Body of pancreas (tissue), 4 donors: ENCODE measurements around the gene LRWD1.

Source experiments
- POLR2A ChIP-seq, 3 donors: fragments of 450-650 bp; IDR thresholded peaks; one replicate each; pipeline ENCODE4 v1.6.1; 2016; ENCODE audit warnings: antibody characterized with exemption in 3 of 3, mild to moderate bottlenecking in 2 of 3
- TF ChIP-seq, protein P1 (sequence below), 7 experiments: fragments of 450-650 bp in 4 of 7; fragments of 200-600 bp in 3 of 7; sonication (generic) in 3 of 7; IDR thresholded peaks; one replicate each; pipeline ENCODE4 v1.5.1; 2016 to 2019; ENCODE audit warnings: antibody characterized with exemption in 7 of 7

DNA sequence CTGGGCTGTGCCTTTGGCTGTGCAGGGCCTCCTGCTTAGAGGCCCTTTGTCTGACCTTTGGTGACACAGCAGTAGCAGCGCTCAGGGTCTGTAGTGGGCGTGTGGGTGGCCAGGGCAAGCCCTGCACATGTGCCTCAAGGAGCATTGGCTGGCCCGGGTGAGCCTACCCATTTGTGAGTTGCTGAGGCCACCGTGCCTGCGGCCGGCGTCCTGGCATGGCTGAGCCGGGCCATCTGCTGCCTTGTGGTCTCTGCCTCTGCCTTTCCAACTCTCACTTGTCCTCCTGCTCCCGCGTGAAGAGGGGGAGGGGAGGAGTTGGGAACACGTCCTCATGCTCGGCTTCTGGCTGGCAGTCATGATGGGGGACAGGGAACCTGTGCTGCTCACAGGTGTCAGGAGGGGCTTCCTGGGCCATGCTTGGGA, 40.6 kb upstream of the LRWD1 start:
- TF ChIP-seq, protein P1, sequence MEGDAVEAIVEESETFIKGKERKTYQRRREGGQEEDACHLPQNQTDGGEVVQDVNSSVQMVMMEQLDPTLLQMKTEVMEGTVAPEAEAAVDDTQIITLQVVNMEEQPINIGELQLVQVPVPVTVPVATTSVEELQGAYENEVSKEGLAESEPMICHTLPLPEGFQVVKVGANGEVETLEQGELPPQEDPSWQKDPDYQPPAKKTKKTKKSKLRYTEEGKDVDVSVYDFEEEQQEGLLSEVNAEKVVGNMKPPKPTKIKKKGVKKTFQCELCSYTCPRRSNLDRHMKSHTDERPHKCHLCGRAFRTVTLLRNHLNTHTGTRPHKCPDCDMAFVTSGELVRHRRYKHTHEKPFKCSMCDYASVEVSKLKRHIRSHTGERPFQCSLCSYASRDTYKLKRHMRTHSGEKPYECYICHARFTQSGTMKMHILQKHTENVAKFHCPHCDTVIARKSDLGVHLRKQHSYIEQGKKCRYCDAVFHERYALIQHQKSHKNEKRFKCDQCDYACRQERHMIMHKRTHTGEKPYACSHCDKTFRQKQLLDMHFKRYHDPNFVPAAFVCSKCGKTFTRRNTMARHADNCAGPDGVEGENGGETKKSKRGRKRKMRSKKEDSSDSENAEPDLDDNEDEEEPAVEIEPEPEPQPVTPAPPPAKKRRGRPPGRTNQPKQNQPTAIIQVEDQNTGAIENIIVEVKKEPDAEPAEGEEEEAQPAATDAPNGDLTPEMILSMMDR (IDR thresholded peaks at IDR 0.05): no peak
- TF ChIP-seq POLR2A (IDR thresholded peaks at IDR 0.05): no peak
